ACC112 (cell line): Measurements from ENCODE around the gene ERI2.

Source experiments
- H2AFZ ChIP-seq: fragments of 200-600 bp; sonication (generic); one replicate; pipeline ENCODE4 v1.6.0; 2017; ENCODE audit warnings: antibody characterized with exemption, low read length; ENCODE audit not compliant: unreplicated experiment
- H3K27ac ChIP-seq: fragments of 200-600 bp; sonication (generic); 2 replicates; pipeline ENCODE4 v1.5.1; 2014; ENCODE audit warnings: low read depth, mild to moderate bottlenecking, antibody characterized with exemption, low read length, moderate library complexity
- H3K27me3 ChIP-seq: fragments of 200-600 bp; sonication (generic); 2 replicates; pipeline ENCODE4 v1.6.1; 2014; ENCODE audit warnings: mild to moderate bottlenecking, antibody characterized with exemption, low read length, moderate library complexity, mixed read lengths; ENCODE audit not compliant: insufficient read depth
- H3K36me3 ChIP-seq: fragments of 200-600 bp; sonication (generic); 2 replicates; pipeline ENCODE4 v1.6.1; 2016; ENCODE audit warnings: mild to moderate bottlenecking, antibody characterized with exemption, low read length, moderate library complexity, mixed read lengths; ENCODE audit not compliant: insufficient read depth
- H3K4me1 ChIP-seq: fragments of 200-600 bp; sonication (generic); one replicate; pipeline ENCODE4 v1.6.1; 2016; ENCODE audit warnings: low read length, mixed read lengths; ENCODE audit not compliant: insufficient read depth, unreplicated experiment, control insufficient read depth
- H3K4me3 ChIP-seq: fragments of 200-600 bp; sonication (generic); 2 replicates; pipeline ENCODE4 v1.5.1; 2014; ENCODE audit warnings: mild to moderate bottlenecking, low read depth, low read length
- H3K79me2 ChIP-seq: fragments of 200-600 bp; sonication (generic); one replicate; pipeline ENCODE4 v1.6.0; 2016; ENCODE audit warnings: low read length; ENCODE audit not compliant: control insufficient read depth, unreplicated experiment, insufficient read depth

The ERI2 gene

GRCh38 chr16:20791923-20792612 lies 14.2 kb downstream of the ERI2 start:
- H3K27me3 ChIP-seq = no peaks in the 10 kb centered on the region
- H3K4me1 ChIP-seq = no peaks in the 10 kb centered on the region
- no peaks in the 10 kb centered on the region for H3K36me3 ChIP-seq
- no peak overlapping the region for H2AFZ ChIP-seq
- no peaks in the 10 kb centered on the region for H3K79me2 ChIP-seq
- no peak overlapping the region for H3K27ac ChIP-seq
- H3K4me3 ChIP-seq = no peak overlapping the region

DNA sequence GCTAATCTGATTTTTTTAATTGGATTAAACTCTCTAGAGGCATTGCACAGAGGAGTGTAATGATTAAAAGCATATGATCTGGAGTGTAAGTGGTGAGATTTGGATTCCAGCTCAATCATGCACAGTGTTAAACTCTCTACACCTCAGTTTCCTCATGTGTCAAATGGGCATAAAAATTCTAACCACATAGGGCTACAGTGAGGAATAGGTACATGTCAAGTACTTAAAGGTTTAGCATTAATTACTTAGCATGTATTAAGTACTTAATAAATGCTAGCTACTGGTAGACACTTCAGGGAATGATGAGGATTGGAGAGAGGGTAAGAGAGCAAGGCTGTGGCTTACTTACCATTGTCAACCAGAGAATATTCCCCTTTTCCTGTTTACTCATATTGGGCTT lies 17.1 kb downstream of the ERI2 start:
- Histone ChIP-seq H3K27ac (no peak overlapping the region), H3K4me1 (no peaks in the 10 kb centered on the region), H3K79me2 (no peaks in the 10 kb centered on the region), H2AFZ (no peak overlapping the region), H3K4me3 (no peak overlapping the region), H3K36me3 (no peaks in the 10 kb centered on the region), H3K27me3 (no peaks in the 10 kb centered on the region)

- Histone ChIP-seq H3K27ac (no peak overlapping the region), H3K4me1 (no peaks in the 10 kb centered on the region), H3K36me3 (no peaks in the 10 kb centered on the region), H3K79me2 (no peaks in the 10 kb centered on the region), H2AFZ (no peak overlapping the region), H3K27me3 (no peaks in the 10 kb centered on the region), H3K4me3 (no peak overlapping the region)
Measured at GRCh38 chr16:20784204-20784603, 22.1 kb downstream of the ERI2 start.

DNA sequence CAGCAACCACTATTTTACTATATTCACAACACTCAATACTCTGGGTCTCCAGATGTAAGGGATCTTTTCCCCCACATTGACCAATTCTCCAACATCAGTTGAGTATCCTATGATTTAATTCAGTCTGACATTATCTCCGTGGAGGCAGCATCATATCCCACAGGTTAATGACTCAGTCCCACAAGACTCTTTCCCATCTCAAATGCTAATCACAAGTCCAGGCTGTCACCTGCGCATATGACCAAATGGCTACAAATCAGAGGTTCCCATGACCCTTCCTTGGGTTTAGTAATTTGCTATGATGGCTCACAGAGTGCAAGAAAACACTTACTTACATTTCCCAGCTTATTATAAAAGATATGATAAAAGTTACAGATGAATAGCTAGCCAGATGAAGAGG lies 23.8 kb downstream of the ERI2 start:
- Histone ChIP-seq H3K27ac (no peak overlapping the region), H3K79me2 (no peaks in the 10 kb centered on the region), H3K4me3 (no peak overlapping the region), H3K27me3 (no peaks in the 10 kb centered on the region), H3K4me1 (no peaks in the 10 kb centered on the region), H2AFZ (no peak overlapping the region), H3K36me3 (no peaks in the 10 kb centered on the region)

DNA sequence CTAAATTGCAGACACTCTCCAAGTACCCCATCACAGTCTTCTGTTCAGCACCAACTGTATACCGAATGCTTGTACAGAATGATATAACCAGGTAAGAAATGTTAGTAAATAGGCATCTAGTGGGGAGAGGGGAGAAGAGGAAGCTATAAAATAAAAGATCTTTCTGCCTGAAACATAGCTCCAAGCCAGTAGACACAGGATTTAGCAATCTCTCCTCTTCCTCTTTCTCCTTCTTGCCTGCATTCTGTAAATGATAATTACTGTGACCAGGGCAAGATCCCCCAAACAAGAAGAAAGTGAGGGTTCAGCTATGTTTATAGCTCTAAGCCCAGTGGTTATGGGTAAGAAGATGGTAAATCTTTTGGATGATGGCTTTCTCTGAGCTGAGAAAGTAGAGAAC lies 24.6 kb downstream of the ERI2 start:
- Histone ChIP-seq H3K27ac (no peak overlapping the region), H3K4me3 (no peak overlapping the region), H2AFZ (no peak overlapping the region), H3K27me3 (no peaks in the 10 kb centered on the region), H3K4me1 (no peaks in the 10 kb centered on the region), H3K36me3 (no peaks in the 10 kb centered on the region), H3K79me2 (no peaks in the 10 kb centered on the region)

- no peak overlapping the region for H3K27ac ChIP-seq
- no peaks in the 10 kb centered on the region for H3K4me1 ChIP-seq
- no peaks in the 10 kb centered on the region for H3K27me3 ChIP-seq
- no peaks in the 10 kb centered on the region for H3K79me2 ChIP-seq
- no peaks in the 10 kb centered on the region for H3K36me3 ChIP-seq
- H2AFZ ChIP-seq = no peak overlapping the region
- H3K4me3 ChIP-seq = no peak overlapping the region
Measured at GRCh38 chr16:20774703-20775362, 31.4 kb downstream of the ERI2 start.

DNA sequence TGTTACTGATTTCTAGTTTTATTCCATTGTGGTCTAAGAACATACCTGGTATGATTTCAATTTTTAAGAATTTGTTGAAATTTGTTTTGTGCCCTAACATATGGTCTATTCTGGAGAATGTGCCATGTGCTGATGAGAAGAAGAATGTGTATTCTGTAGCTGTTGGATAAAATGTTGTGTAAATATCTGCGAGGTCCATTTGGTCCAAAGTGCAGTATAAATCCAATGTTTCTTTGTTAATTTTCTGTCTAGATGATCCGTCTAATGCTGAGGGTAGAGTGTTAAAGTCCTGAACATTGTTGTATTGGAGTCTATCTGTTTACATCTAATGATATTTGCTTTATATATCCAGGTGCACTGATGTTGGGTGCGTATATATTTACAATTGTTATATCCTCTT lies 32.6 kb downstream of the ERI2 start:
- Histone ChIP-seq H3K79me2 (no peaks in the 10 kb centered on the region), H3K27ac (no peak overlapping the region), H3K27me3 (no peaks in the 10 kb centered on the region), H3K4me1 (no peaks in the 10 kb centered on the region), H3K36me3 (no peaks in the 10 kb centered on the region), H3K4me3 (no peak overlapping the region), H2AFZ (no peak overlapping the region)

GRCh38 chr16:20768818-20769217 lies 37.5 kb downstream of the ERI2 start:
- Histone ChIP-seq H3K27me3 (no peaks in the 10 kb centered on the region), H3K27ac (no peak overlapping the region), H3K36me3 (no peaks in the 10 kb centered on the region), H3K4me3 (no peak overlapping the region), H2AFZ (no peak overlapping the region), H3K4me1 (no peaks in the 10 kb centered on the region), H3K79me2 (no peaks in the 10 kb centered on the region)

DNA sequence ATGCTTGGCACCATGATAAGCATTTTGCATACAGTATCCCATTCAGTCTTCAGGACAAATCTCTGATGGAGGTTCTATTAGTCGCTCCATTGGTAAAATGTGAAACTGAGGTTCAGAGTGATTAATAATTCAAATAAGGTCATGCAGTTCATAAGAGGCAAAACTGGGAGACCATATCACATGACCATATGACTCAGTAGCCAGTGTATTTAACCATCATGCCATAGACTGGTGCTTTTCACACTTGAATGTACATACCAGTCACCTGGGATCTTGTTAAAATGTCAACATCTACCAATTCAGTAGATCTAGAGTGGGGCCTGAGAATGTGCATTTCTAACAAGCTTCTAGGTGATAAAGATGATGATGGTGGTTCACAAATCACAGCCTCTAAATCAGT lies 38.2 kb downstream of the ERI2 start:
- no peaks in the 10 kb centered on the region for H3K4me1 ChIP-seq
- no peak overlapping the region for H3K4me3 ChIP-seq
- no peaks in the 10 kb centered on the region for H3K27me3 ChIP-seq
- H3K27ac ChIP-seq = no peak overlapping the region
- no peaks in the 10 kb centered on the region for H3K36me3 ChIP-seq
- no peaks in the 10 kb centered on the region for H3K79me2 ChIP-seq
- no peak overlapping the region for H2AFZ ChIP-seq

- no peaks in the 10 kb centered on the region for H3K79me2 ChIP-seq
- no peak overlapping the region for H3K27ac ChIP-seq
- H3K4me1 ChIP-seq = no peaks in the 10 kb centered on the region
- no peak overlapping the region for H3K4me3 ChIP-seq
- H3K27me3 ChIP-seq = no peaks in the 10 kb centered on the region
- H3K36me3 ChIP-seq = no peaks in the 10 kb centered on the region
- H2AFZ ChIP-seq = no peak overlapping the region
Measured at GRCh38 chr16:20767577-20767976, 38.7 kb downstream of the ERI2 start.

DNA sequence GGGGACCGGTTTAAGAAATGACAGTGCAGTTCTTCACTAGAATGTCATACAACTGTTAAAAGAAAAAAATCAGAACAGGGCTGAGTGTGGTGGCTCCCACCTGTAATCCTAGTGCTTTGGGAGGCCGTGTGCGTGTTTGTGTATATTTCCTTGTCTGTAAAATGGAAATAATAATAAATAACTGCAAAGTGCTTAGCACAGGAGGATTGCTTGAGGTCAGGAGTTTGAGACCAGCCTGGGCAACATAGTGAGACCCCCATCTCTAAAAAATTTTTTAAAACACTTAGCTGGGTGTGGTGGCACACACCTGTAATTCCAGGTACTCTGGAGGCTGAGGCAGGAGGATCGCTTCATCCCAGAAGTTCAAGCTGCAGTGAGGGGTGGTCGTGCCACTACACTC lies 40.0 kb downstream of the ERI2 start:
- no peak overlapping the region for H2AFZ ChIP-seq
- no peaks in the 10 kb centered on the region for H3K36me3 ChIP-seq
- no peaks in the 10 kb centered on the region for H3K79me2 ChIP-seq
- H3K4me1 ChIP-seq = no peaks in the 10 kb centered on the region
- peaks cover 7% of the 10 kb centered on the region; the same call in 1 of the 2 replicates for H3K27me3 ChIP-seq
- H3K4me3 ChIP-seq = no peak overlapping the region
- H3K27ac ChIP-seq = no peak overlapping the region
